RWPE2 (cell line): ENCODE data around the gene SMIM35.
"Not testable (repeated sequence)": the region's sequence is repeated elsewhere in the genome, so short reads cannot be mapped to it uniquely, and the experiment has no call there.

Experiments
- ATAC-seq: fragments of 200-7000 bp; cut with Tn5 transposase; 3 replicates; pipeline ENCODE4 v1.9.1; 2021; ENCODE audit warnings: low read depth
- DNase-seq: peaks from one replicate; pipeline ENCODE4 v3.0.0-alpha.2; 2020; ENCODE audit warnings: low spot score
- H3K27ac ChIP-seq: fragments of 450-650 bp; 2 replicates; pipeline ENCODE4 v1.5.1; 2017; ENCODE audit warnings: mild to moderate bottlenecking; ENCODE audit not compliant: poor library complexity, severe bottlenecking
- H3K27me3 ChIP-seq: fragments of 250-450 bp; sonication (Bioruptor Pico); 2 replicates; pipeline ENCODE4 v1.5.1; 2021; ENCODE audit warnings: mild to moderate bottlenecking, moderate library complexity; ENCODE audit not compliant: insufficient read depth, poor library complexity, severe bottlenecking
- H3K36me3 ChIP-seq: fragments of 250-450 bp; sonication (Bioruptor Pico); 2 replicates; pipeline ENCODE4 v1.5.1; 2020; ENCODE audit warnings: low read depth, mild to moderate bottlenecking, moderate library complexity
- H3K4me1 ChIP-seq: fragments of 250-450 bp; sonication (Bioruptor Pico); 2 replicates; pipeline ENCODE4 v1.5.1; 2021; ENCODE audit warnings: mild to moderate bottlenecking, moderate library complexity; ENCODE audit not compliant: insufficient read depth, poor library complexity, severe bottlenecking
- H3K4me3 ChIP-seq: fragments of 250-450 bp; sonication (Bioruptor Pico); 2 replicates; pipeline ENCODE4 v1.5.1; 2021; ENCODE audit warnings: mild to moderate bottlenecking, moderate library complexity; ENCODE audit not compliant: severe bottlenecking
- H3K9me3 ChIP-seq: fragments of 250-450 bp; sonication (Bioruptor Pico); 2 replicates; pipeline ENCODE4 v1.5.1; 2021; ENCODE audit warnings: mild to moderate bottlenecking, moderate library complexity; ENCODE audit not compliant: severe bottlenecking
- CTCF ChIP-seq: fragments of 450-650 bp; IDR thresholded peaks from one replicate; pipeline ENCODE4 v1.5.1; 2017; ENCODE audit warnings: mild to moderate bottlenecking, moderate library complexity; ENCODE audit not compliant: poor library complexity, severe bottlenecking

The SMIM35 gene

GRCh38 chr11:118068206-118068944, 18.4 kb downstream of the SMIM35 start:
- no peak for ATAC-seq
- TF ChIP-seq CTCF, result no peak
- no peaks in the 10 kb centered on the region for H3K36me3 ChIP-seq
- no peaks in the 10 kb centered on the region for H3K27me3 ChIP-seq
- no peak overlapping the region for H3K4me3 ChIP-seq
- H3K4me1 ChIP-seq, result no peaks in the 10 kb centered on the region
- no peaks in the 10 kb centered on the region for H3K9me3 ChIP-seq
- H3K27ac ChIP-seq, result no peak overlapping the region
- DNase-seq, result no peak

GRCh38 chr11:118067006-118067405, 19.8 kb downstream of the SMIM35 start:
- H3K4me3 ChIP-seq, result no peak overlapping the region
- no peaks in the 10 kb centered on the region for H3K4me1 ChIP-seq
- peak; percentile 19 for DNase-seq
- no peak overlapping the region for H3K27ac ChIP-seq
- H3K36me3 ChIP-seq, result no peaks in the 10 kb centered on the region
- TF ChIP-seq CTCF, result no peak
- no peaks in the 10 kb centered on the region for H3K27me3 ChIP-seq
- ATAC-seq, result no peak
- no peaks in the 10 kb centered on the region for H3K9me3 ChIP-seq

GRCh38 chr11:118065384-118065783, 21.4 kb downstream of the SMIM35 start:
- H3K36me3 ChIP-seq, result no peaks in the 10 kb centered on the region
- no peak overlapping the region for H3K4me3 ChIP-seq

GRCh38 chr11:118064956-118065355, 21.8 kb downstream of the SMIM35 start:
- H3K9me3 ChIP-seq, result no peaks in the 10 kb centered on the region
- no peak for TF ChIP-seq CTCF
- no peak overlapping the region for H3K4me3 ChIP-seq
- no peaks in the 10 kb centered on the region for H3K27me3 ChIP-seq
- no peak overlapping the region for H3K27ac ChIP-seq
- DNase-seq, result peak; percentile 24
- ATAC-seq, result no peak
- no peaks in the 10 kb centered on the region for H3K4me1 ChIP-seq
- H3K36me3 ChIP-seq, result no peaks in the 10 kb centered on the region

More at GRCh38 chr11:118065384-118065783, 21.4 kb downstream of the SMIM35 start:
- Histone ChIP-seq H3K27ac (no peak overlapping the region), H3K4me1 (no peaks in the 10 kb centered on the region), H3K27me3 (no peaks in the 10 kb centered on the region), H3K9me3 (no peaks in the 10 kb centered on the region)
- DNase-seq, result peak; percentile 7
- no peak for TF ChIP-seq CTCF
- no peak for ATAC-seq

- H3K27ac ChIP-seq, H3K4me3 ChIP-seq, H3K27me3 ChIP-seq, DNase-seq, H3K36me3 ChIP-seq, ATAC-seq, H3K9me3 ChIP-seq, H3K4me1 ChIP-seq: not testable (repeated sequence)
Measured at GRCh38 chr11:118062631-118063030, 24.1 kb downstream of the SMIM35 start.

GRCh38 chr11:118062181-118062580, 24.6 kb downstream of the SMIM35 start:
- ATAC-seq, H3K27ac ChIP-seq, H3K36me3 ChIP-seq, DNase-seq, H3K27me3 ChIP-seq, H3K9me3 ChIP-seq, H3K4me3 ChIP-seq, H3K4me1 ChIP-seq: not testable (repeated sequence)
